SIG-M5 (cell line): ENCODE data around the gene DNM1L.

Experiments
- DNase-seq: peaks from one replicate; lab custom pipeline; 2025; lab: John Stamatoyannopoulos, UW

The DNM1L gene

GRCh38 chr12:32679091-32679919, at the start of gene DNM1L:
Gene DNM1L (plus strand): TSS chr12:32679301. CDS start chr12:32679364, 63 bp downstream.
- peak; percentile 84 for DNase-seq

GRCh38 chr12:32641287-32641901, 37.7 kb upstream of the DNM1L start:
- DNase-seq = no peak

GRCh38 chr12:32644431-32644830, 34.7 kb upstream of the DNM1L start:
- no peak for DNase-seq

- no peak for DNase-seq
These were observed 31.8 kb upstream of the DNM1L start for GRCh38 chr12:32647275-32647674.

GRCh38 chr12:32650508-32650907, 28.6 kb upstream of the DNM1L start:
- DNase-seq = no peak

GRCh38 chr12:32651151-32651955, 27.7 kb upstream of the DNM1L start:
- no peak for DNase-seq

- no peak for DNase-seq
These were observed 27.2 kb upstream of the DNM1L start for GRCh38 chr12:32651956-32652210.

- DNase-seq = no peak
These were observed 19.1 kb upstream of the DNM1L start for GRCh38 chr12:32659908-32660440.

GRCh38 chr12:32661706-32662105, 17.4 kb upstream of the DNM1L start:
- DNase-seq = no peak

- no peak for DNase-seq
These were observed 16.4 kb upstream of the DNM1L start for GRCh38 chr12:32662665-32663064.

- DNase-seq = no peak
These were observed 13.1 kb upstream of the DNM1L start for GRCh38 chr12:32666018-32666417.

GRCh38 chr12:32669584-32669983, 9.5 kb upstream of the DNM1L start:
- no peak for DNase-seq

- no peak for DNase-seq
These were observed 6.9 kb upstream of the DNM1L start for GRCh38 chr12:32671930-32672780.

- DNase-seq = no peak
These were observed 778 bp downstream of the DNM1L start for GRCh38 chr12:32679920-32680237.

GRCh38 chr12:32680787-32681186, 1.7 kb downstream of the DNM1L start:
- DNase-seq = no peak

GRCh38 chr12:32681272-32681671, 2.2 kb downstream of the DNM1L start:
- DNase-seq = no peak

- no peak for DNase-seq
These were observed 7.2 kb downstream of the DNM1L start for GRCh38 chr12:32686340-32686739.

GRCh38 chr12:32688786-32689185, 9.7 kb downstream of the DNM1L start:
- DNase-seq = no peak

GRCh38 chr12:32690927-32691326, 11.8 kb downstream of the DNM1L start:
- DNase-seq = no peak

GRCh38 chr12:32692358-32692757, 13.3 kb downstream of the DNM1L start:
- DNase-seq = no peak

GRCh38 chr12:32693036-32693435, 13.9 kb downstream of the DNM1L start:
- DNase-seq = no peak

- no peak for DNase-seq
These were observed 16.7 kb downstream of the DNM1L start for GRCh38 chr12:32695787-32696186.
